ENCODE results near the gene GRB10. TPM values are rescaled to one million over a fixed set of nuclear protein-coding genes. Genes with fewer than 3 reads are reported as not detected.

GRB10 gene
- total and polyA plus RNA-seq, 2 donors, result 42.3 to 44.3 TPM

- WGBS, result 91% methylated on average over 8 of the region's 8 CpGs
- Histone ChIP-seq H3K4me1 (ENCODE audit: insufficient read depth) (peaks cover 2% of the 10 kb centered on the region), H3K27ac (ENCODE audit: low read depth) (no peak overlapping the region), H3K36me3 (ENCODE audit: insufficient read depth) (no peaks in the 10 kb centered on the region), H3K4me3 (ENCODE audit: low read depth, low read length) (no peak overlapping the region)
- no peak for DNase-seq (ENCODE audit: extremely low spot score)
Observed at GRCh38 chr7:50663396-50664102, 119.1 kb downstream of the GRB10 start.

DNA sequence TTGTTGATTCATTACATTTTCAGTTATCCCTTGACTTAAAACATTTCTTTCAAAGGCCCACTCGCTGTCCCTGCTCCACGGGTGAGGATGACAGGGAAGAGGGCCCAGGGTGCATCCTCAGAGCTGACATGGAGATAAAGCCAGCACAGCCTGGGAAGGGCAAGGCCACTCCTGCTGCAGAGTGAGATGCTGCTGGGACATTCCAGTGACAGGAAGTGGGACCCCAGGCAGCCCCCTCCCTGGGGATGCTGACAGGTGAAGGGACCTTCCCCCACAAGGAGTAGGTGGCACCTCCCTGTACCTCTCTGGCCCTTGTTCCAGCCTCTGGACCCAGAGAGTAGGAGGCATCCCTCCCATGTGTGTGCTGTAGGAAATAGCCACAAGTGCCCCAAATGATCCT, 119.7 kb downstream of the GRB10 start:
- H3K4me1 ChIP-seq (ENCODE audit: insufficient read depth), result peaks cover 2% of the 10 kb centered on the region
- no peak overlapping the region for H3K27ac ChIP-seq (ENCODE audit: low read depth)
- H3K4me3 ChIP-seq (ENCODE audit: low read depth, low read length), result no peak overlapping the region
- no peaks in the 10 kb centered on the region for H3K36me3 ChIP-seq (ENCODE audit: insufficient read depth)
- WGBS, result 98% methylated on average over 2 of the region's 2 CpGs
- DNase-seq (ENCODE audit: extremely low spot score), result no peak

GRCh38 chr7:50662041-50662694, 120.5 kb downstream of the GRB10 start:
- peaks cover 2% of the 10 kb centered on the region for H3K4me1 ChIP-seq (ENCODE audit: insufficient read depth)
- H3K36me3 ChIP-seq (ENCODE audit: insufficient read depth), result no peaks in the 10 kb centered on the region
- no peak overlapping the region for H3K4me3 ChIP-seq (ENCODE audit: low read depth, low read length)
- WGBS, result 74% methylated on average over 4 of the region's 4 CpGs
- DNase-seq (ENCODE audit: extremely low spot score), result no peak
- H3K27ac ChIP-seq (ENCODE audit: low read depth), result no peak overlapping the region

GRCh38 chr7:50661345-50662040, 121.2 kb downstream of the GRB10 start:
- 76% methylated on average over 9 of the region's 9 CpGs for WGBS
- DNase-seq (ENCODE audit: extremely low spot score), result no peak
- Histone ChIP-seq H3K36me3 (ENCODE audit: insufficient read depth) (no peaks in the 10 kb centered on the region), H3K27ac (ENCODE audit: low read depth) (no peak overlapping the region), H3K4me3 (ENCODE audit: low read depth, low read length) (no peak overlapping the region), H3K4me1 (ENCODE audit: insufficient read depth) (peaks cover 2% of the 10 kb centered on the region)

DNA sequence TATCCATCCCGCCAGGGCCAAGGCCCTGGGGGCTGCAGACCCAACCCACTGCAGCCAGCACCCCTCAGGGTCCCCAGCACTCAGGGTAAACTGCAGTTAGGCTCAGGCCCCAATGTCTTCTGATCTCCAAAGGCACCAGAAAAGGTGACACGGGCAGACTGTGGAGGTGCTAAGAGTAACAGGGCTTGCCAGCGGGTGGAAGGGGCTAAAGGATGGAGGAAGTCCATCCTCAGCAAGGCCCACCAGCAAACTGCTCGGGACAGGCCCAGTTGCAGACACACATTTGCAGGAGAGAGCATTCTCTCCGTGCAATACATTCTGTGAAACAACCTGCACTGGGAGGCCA, 121.9 kb downstream of the GRB10 start:
- no peak for DNase-seq (ENCODE audit: extremely low spot score)
- Histone ChIP-seq H3K27ac (ENCODE audit: low read depth) (no peak overlapping the region), H3K4me3 (ENCODE audit: low read depth, low read length) (no peak overlapping the region), H3K36me3 (ENCODE audit: insufficient read depth) (no peaks in the 10 kb centered on the region), H3K4me1 (ENCODE audit: insufficient read depth) (peaks cover 2% of the 10 kb centered on the region)
- 93% methylated on average over 5 of the region's 5 CpGs for WGBS

DNA sequence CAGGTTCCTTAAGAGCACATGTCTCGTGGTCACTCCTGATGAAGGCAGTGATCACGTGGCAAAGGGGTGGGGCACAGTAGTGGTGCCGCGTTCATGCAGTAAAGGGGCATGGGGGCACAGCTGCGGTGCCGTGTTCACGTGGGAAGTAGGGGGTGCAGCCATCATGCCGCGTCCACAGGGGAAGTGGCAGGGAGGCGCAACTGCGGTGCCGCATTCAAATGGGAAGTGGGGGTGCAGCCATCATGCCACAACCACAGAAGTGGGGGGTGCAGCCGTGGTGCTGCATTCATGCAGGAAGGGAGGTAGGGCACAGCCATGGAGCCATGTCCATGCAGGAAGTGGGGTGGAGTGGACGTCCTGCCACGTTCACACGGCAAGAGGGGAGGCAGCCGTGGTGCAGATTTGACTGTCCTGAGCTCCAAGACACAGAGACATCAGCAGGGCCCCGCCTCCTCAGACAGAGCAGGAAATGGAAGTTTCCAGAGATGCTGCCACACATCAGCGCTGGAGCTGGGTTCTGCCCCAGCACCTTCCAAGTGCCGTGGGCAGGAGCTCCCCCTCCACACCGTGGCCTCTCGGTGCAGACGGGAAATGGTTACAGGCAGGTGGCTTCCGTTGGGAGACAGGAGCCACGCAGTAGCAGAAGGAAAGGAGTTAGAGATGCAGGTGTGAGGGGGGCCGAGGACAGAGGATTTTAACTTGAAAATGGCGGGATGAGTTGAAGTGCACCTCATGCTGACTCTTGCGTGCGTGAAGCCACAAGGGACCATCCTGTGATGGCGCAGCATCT, 122.5 kb downstream of the GRB10 start:
- Histone ChIP-seq H3K27ac (ENCODE audit: low read depth) (no peak overlapping the region), H3K4me3 (ENCODE audit: low read depth, low read length) (no peak overlapping the region), H3K36me3 (ENCODE audit: insufficient read depth) (no peaks in the 10 kb centered on the region), H3K4me1 (ENCODE audit: insufficient read depth) (peaks cover 2% of the 10 kb centered on the region)
- 83% methylated on average over 30 of the region's 30 CpGs for WGBS
- DNase-seq (ENCODE audit: extremely low spot score), result no peak

DNA sequence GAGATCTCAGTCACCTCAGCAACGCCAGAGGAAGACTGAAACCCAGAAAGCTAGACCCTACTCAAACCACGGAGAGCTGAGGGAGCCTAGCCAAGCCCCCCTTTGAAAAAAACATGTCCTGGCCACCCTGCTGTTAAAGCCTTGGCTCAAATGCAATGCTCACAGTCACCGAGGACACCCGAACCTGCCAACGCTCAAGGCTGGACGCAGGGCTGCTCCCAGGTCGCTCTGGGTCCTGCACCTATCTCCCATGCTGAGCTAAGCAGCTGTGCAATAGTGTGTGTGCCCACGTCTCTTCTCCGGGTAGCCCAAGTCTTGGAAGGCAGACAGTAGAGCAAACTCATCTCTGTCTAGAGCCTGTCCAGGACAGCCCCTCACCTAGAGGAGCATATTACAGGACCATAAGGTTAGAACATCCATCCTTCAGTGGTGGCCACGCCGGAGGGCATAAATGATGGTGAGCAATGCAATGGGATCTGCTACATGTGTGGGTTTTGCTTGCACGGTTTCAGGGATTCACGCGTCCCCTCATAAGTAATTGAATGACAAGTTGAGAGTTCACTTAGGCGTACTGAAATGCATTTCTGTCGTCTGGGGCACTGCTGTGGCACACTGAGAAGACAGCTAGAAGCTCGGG, 123.2 kb downstream of the GRB10 start:
- no peak for DNase-seq (ENCODE audit: extremely low spot score)
- Histone ChIP-seq H3K27ac (ENCODE audit: low read depth) (no peak overlapping the region), H3K4me3 (ENCODE audit: low read depth, low read length) (no peak overlapping the region), H3K4me1 (ENCODE audit: insufficient read depth) (peaks cover 2% of the 10 kb centered on the region), H3K36me3 (ENCODE audit: insufficient read depth) (no peaks in the 10 kb centered on the region)
- 93% methylated on average over 17 of the region's 17 CpGs for WGBS

GRCh38 chr7:50658696-50659095, 124.0 kb downstream of the GRB10 start:
- no peak overlapping the region for H3K4me3 ChIP-seq (ENCODE audit: low read depth, low read length)
- H3K4me1 ChIP-seq (ENCODE audit: insufficient read depth), result peaks cover 2% of the 10 kb centered on the region
- no peaks in the 10 kb centered on the region for H3K36me3 ChIP-seq (ENCODE audit: insufficient read depth)
- no peak for DNase-seq (ENCODE audit: extremely low spot score)
- 92% methylated on average over 11 of the region's 11 CpGs for WGBS
- no peak overlapping the region for H3K27ac ChIP-seq (ENCODE audit: low read depth)

GRCh38 chr7:50657912-50658311, 124.8 kb downstream of the GRB10 start:
- no peak overlapping the region for H3K4me3 ChIP-seq (ENCODE audit: low read depth, low read length)
- H3K36me3 ChIP-seq (ENCODE audit: insufficient read depth), result no peaks in the 10 kb centered on the region
- H3K4me1 ChIP-seq (ENCODE audit: insufficient read depth), result peaks cover 2% of the 10 kb centered on the region
- WGBS, result 68% methylated on average over 7 of the region's 7 CpGs
- H3K27ac ChIP-seq (ENCODE audit: low read depth), result peak overlapping the region; percentile 43
- DNase-seq (ENCODE audit: extremely low spot score), result no peak

- WGBS, result 22% methylated on average over 9 of the region's 9 CpGs
- peaks cover 2% of the 10 kb centered on the region for H3K4me1 ChIP-seq (ENCODE audit: insufficient read depth)
- no peaks in the 10 kb centered on the region for H3K36me3 ChIP-seq (ENCODE audit: insufficient read depth)
- H3K27ac ChIP-seq (ENCODE audit: low read depth), result peak overlapping the region; percentile 69
- H3K4me3 ChIP-seq (ENCODE audit: low read depth, low read length), result no peak overlapping the region
- DNase-seq (ENCODE audit: extremely low spot score), result no peak
Observed at GRCh38 chr7:50657341-50657873, 125.3 kb downstream of the GRB10 start.

DNA sequence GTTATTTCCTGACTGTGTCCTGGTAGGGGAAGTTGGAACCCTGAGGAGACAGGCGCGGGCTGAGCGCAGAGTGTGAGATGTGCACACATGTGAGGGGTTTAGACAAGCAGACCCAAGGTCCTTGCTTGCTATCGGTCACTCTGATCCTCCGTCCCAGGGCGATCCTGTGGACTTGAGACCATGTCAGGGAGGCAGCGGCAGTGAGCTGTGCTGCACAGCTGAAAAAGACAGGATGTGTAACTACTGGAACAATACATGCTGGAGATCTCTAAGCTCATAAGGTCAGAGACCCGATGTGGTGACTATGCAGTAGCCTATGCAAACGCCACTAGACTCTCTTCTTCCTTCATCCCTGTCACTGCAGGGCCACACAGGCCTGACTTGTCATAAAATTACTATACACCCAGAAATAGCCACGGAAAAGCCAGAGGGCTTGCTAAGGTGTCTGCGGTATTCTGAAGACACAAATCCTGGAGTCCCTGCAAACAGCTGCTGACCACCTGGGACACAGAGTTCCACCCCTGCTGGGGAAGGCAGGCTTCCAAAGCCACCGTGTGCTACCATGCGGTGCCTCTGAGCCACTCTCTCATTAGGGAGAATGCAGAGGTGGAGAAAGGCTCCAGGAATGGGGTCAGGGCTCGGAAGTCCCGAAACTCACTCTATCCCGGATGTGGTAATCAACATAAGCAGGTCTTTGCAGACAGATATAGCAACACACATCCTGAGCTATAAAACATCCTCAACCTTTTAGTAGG, 126.4 kb downstream of the GRB10 start:
- H3K4me1 ChIP-seq (ENCODE audit: insufficient read depth), result no peaks in the 10 kb centered on the region
- H3K36me3 ChIP-seq (ENCODE audit: insufficient read depth), result no peaks in the 10 kb centered on the region
- no peak overlapping the region for H3K4me3 ChIP-seq (ENCODE audit: low read depth, low read length)
- WGBS, result 77% methylated on average over 16 of the region's 16 CpGs
- peak overlapping the region; percentile 69 for H3K27ac ChIP-seq (ENCODE audit: low read depth)
- DNase-seq (ENCODE audit: extremely low spot score), result no peak

- Histone ChIP-seq H3K36me3 (ENCODE audit: insufficient read depth) (no peaks in the 10 kb centered on the region), H3K4me1 (ENCODE audit: insufficient read depth) (no peaks in the 10 kb centered on the region), H3K4me3 (ENCODE audit: low read depth, low read length) (no peak overlapping the region), H3K27ac (ENCODE audit: low read depth) (no peak overlapping the region)
- WGBS, result 93% methylated on average over 3 of the region's 3 CpGs
- DNase-seq (ENCODE audit: extremely low spot score), result no peak
Observed at GRCh38 chr7:50655490-50655889, 127.2 kb downstream of the GRB10 start.

All from urinary bladder (tissue), 4 donors.